NCI-H526 (cell line): ENCODE measurements around the gene LRRC61.

ENCODE experiments used
- DNase-seq, 2 experiments: peaks; one replicate each; lab custom pipeline; 2025; lab: John Stamatoyannopoulos, UW

Gene LRRC61

DNA sequence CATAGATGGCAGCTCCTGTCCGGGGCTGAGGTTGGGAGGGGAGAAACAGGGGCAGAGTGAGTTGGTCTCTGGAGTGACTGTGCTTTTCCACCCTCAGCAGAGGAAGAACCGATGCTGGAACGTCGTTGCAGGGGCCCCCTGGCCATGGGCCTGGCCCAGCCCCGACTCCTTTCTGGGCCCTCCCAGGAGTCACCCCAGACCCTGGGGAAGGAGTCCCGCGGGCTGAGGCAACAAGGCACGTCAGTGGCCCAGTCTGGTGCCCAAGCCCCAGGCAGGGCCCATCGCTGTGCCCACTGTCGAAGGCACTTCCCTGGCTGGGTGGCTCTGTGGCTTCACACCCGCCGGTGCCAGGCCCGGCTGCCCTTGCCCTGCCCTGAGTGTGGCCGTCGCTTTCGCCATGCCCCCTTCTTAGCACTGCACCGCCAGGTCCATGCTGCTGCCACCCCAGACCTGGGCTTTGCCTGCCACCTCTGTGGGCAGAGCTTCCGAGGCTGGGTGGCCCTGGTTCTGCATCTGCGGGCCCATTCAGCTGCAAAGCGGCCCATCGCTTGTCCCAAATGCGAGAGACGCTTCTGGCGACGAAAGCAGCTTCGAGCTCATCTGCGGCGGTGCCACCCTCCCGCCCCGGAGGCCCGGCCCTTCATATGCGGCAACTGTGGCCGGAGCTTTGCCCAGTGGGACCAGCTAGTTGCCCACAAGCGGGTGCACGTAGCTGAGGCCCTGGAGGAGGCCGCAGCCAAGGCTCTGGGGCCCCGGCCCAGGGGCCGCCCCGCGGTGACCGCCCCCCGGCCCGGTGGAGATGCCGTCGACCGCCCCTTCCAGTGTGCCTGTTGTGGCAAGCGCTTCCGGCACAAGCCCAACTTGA is 48.2 kb downstream of the LRRC61 start:
- no peak for DNase-seq

GRCh38 chr7:150371996-150372270 is 48.8 kb downstream of the LRRC61 start:
- no peak for DNase-seq

GRCh38 chr7:150372271-150373048 is 49.3 kb downstream of the LRRC61 start:
- peak; percentile 43 to 84 for DNase-seq

- DNase-seq: peak in 1 of 2 experiments; percentile 24
Observed at GRCh38 chr7:150373049-150373801, 50.1 kb downstream of the LRRC61 start.

- no peak for DNase-seq
Observed at GRCh38 chr7:150374026-150374425, 50.9 kb downstream of the LRRC61 start.

GRCh38 chr7:150374472-150374871 is 51.3 kb downstream of the LRRC61 start:
- DNase-seq: no peak

DNA sequence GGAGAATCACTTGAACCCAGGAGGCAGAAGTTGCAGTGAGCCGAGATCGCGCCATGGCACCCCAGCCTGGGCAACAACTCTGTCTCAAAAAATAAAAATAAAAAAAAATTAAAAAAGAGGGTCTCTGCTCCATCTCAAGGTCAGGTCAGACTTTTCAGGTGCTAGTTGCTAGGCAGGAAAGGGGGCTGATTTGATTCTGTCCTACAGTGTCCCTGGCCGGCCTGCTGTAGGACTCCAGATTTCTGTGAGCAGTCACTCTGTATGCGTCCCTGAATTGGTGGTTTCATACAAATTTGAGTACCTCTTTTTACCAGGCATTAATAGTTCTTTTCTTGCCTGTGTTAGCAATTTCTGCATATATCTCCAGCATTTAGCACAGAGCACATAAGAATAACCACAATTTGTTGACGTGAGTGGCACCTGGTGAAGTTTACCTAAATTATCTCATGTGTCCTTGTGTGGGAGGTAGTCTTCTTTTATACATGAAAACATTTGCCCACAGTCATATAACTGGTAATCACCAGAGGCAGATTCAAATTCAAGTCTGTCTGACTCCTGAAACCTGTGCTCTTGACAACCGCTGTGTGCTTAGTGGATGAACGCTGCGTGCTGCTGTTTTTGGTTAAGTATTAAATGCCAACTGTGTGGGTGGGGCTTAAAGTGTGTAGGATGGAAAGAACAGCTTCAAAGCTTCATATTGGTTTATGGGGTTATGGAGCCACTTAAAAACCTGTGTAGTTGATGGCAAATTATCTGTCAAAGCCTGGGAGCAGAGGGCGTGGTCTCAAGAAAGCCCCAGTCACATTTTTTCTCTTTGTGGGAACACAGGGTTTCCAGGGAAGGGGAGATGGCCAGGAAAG is 52.7 kb downstream of the LRRC61 start:
- DNase-seq: peak in 1 of 2 experiments; percentile 46

DNA sequence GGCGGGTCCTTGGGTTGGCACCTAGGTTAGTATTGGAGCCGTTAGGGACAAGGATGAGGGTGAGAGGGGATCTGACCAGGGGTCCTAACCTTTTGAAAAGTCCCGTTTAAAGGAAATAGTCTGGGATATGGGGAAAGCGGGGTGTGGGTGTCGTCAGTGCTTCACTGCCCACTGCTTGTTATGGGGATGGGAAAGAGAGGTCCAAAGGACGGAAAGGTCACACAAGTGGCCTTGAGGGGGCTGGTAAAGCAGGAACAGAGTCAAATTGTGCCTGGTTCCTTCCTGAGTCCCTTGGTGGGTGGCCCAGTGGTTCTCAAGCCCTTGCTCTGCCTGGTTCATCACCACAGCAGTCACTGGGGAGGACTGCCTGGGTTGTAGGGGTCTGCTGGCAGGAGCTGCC is 53.4 kb downstream of the LRRC61 start:
- no peak for DNase-seq

DNA sequence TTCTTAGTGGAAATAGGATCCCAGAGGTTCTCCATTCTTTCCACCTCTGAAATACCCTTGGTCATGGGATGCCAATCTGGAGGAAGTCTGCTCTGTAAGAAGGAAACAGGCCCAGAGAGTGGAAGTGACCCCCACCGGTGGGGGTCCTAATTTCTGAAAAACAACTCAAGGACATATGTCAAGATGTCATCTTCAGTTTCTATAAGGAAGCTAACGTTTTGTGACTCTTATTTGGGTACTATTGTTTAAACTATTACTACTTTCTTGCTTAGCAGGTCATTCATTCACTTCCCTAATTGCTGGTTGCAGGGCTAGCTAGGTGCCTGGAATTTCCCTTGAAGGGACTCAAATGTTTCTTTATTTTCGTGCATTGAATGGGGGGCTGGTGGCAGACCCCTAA is 54.0 kb downstream of the LRRC61 start:
- DNase-seq: no peak

GRCh38 chr7:150377635-150378034 is 54.5 kb downstream of the LRRC61 start:
- DNase-seq: peak; percentile 51 to 57

GRCh38 chr7:150378115-150378852 is 55.1 kb downstream of the LRRC61 start:
- peak; percentile 87 to 94 for DNase-seq

- peak; percentile 88 to 99 for DNase-seq
Observed at GRCh38 chr7:150378853-150379440, 55.8 kb downstream of the LRRC61 start, which contains the start of gene ZNF775. TSS of gene ZNF775 (plus strand) at chr7:150379330. CDS start at chr7:150388471, 9,141 bp downstream.

- peak in 1 of 2 experiments; percentile 54 for DNase-seq
Observed at GRCh38 chr7:150379441-150380379, 56.6 kb downstream of the LRRC61 start.

- peak in 1 of 2 experiments; percentile 48 for DNase-seq
Observed at GRCh38 chr7:150380463-150380862, 57.3 kb downstream of the LRRC61 start.

- peak in 1 of 2 experiments; percentile 66 for DNase-seq
Observed at GRCh38 chr7:150381096-150381495, 57.9 kb downstream of the LRRC61 start.

- no peak for DNase-seq
Observed at GRCh38 chr7:150381785-150382122, 58.6 kb downstream of the LRRC61 start.

- DNase-seq: peak; percentile 66 to 88
Observed at GRCh38 chr7:150382123-150382843, 59.1 kb downstream of the LRRC61 start.

- DNase-seq: peak; percentile 93 to 97
Observed at GRCh38 chr7:150382844-150383225, 59.7 kb downstream of the LRRC61 start.
